PC-3 (cell line): ENCODE data around the gene FOXN4. TPM values are rescaled to one million over a fixed set of nuclear protein-coding genes. Genes with fewer than 3 reads are reported as not detected.

Experiments used
- ATAC-seq: fragments of 200-7000 bp; cut with Tn5 transposase; 2 replicates; pipeline ENCODE4 v1.9.1; 2020; ENCODE audit warnings: mild to moderate bottlenecking, moderate library complexity
- BruUV-seq: library from RNA; stranded (reverse); fragments of 400-500 nt; replicated peaks from 2 replicates; lab custom pipeline; 2021; lab: Mats Ljungman, UMichigan
- CTCF ChIA-PET: fragments of 300-600 bp; sonication (Branson Sonifier 250); formaldehyde crosslinking; loops from one replicate; lab custom pipeline; 2022; ENCODE audit warnings: antibody characterized with exemption; lab: Charles Lee
- POLR2A ChIA-PET: fragments of 300-600 bp; sonication (Branson Sonifier 250); formaldehyde crosslinking; loops from one replicate; lab custom pipeline; 2022; ENCODE audit warnings: antibody characterized with exemption; ENCODE audit not compliant: unreplicated experiment; lab: Charles Lee
- DNase-seq: peaks from one replicate; pipeline ENCODE4 v3.0.0-alpha.2; 2015
- H2AFZ ChIP-seq: fragments of 300-600 bp; sonication (generic); 2 replicates; pipeline ENCODE4 v1.6.0; 2016; ENCODE audit warnings: antibody characterized with exemption, low read length
- H3F3A ChIP-seq: fragments of 300-600 bp; sonication (generic); one replicate; pipeline ENCODE4 v1.6.0; 2017; ENCODE audit warnings: antibody characterized with exemption, low read length, control low read depth, mild to moderate bottlenecking; ENCODE audit not compliant: unreplicated experiment
- H3K27ac ChIP-seq: fragments of 300-600 bp; sonication (generic); 2 replicates; pipeline ENCODE4 v1.5.1; 2016; ENCODE audit warnings: mild to moderate bottlenecking, low read length
- H3K27me3 ChIP-seq: fragments of 300-600 bp; sonication (generic); 2 replicates; pipeline ENCODE4 v1.6.1; 2016; ENCODE audit warnings: low read length, mixed read lengths
- H3K36me3 ChIP-seq: fragments of 300-600 bp; sonication (generic); 2 replicates; pipeline ENCODE4 v1.6.1; 2016; ENCODE audit warnings: low read depth, mixed run types, low read length, mixed read lengths
- H3K4me1 ChIP-seq: fragments of 300-600 bp; sonication (generic); 2 replicates; pipeline ENCODE4 v1.5.1; 2016; ENCODE audit warnings: low read length; ENCODE audit not compliant: insufficient read depth
- H3K4me2 ChIP-seq: fragments of 300-600 bp; sonication (generic); 2 replicates; pipeline ENCODE4 v1.6.0; 2016; ENCODE audit warnings: low read length
- H3K4me3 ChIP-seq: fragments of 300-600 bp; sonication (generic); 2 replicates; pipeline ENCODE4 v1.5.1; 2016; ENCODE audit warnings: mild to moderate bottlenecking, low read length, mixed read lengths
- H3K79me2 ChIP-seq: fragments of 300-600 bp; sonication (generic); 2 replicates; pipeline ENCODE4 v1.6.1; 2017; ENCODE audit warnings: low read length, mixed read lengths
- H3K9ac ChIP-seq: fragments of 300-600 bp; sonication (generic); 2 replicates; pipeline ENCODE4 v1.6.0; 2016; ENCODE audit warnings: mild to moderate bottlenecking, low read length
- H3K9me2 ChIP-seq: fragments of 300-600 bp; sonication (generic); replicated peaks from 2 replicates; pipeline ENCODE4 v1.6.1; 2016; ENCODE audit warnings: mixed run types, low read length, mixed read lengths
- H3K9me3 ChIP-seq: fragments of 300-600 bp; sonication (generic); 2 replicates; pipeline ENCODE4 v1.6.1; 2016; ENCODE audit warnings: low read length, mixed read lengths
- H4K20me1 ChIP-seq: fragments of 300-600 bp; sonication (generic); 2 replicates; pipeline ENCODE4 v1.6.1; 2016; ENCODE audit warnings: low read length, mixed read lengths
- EZH2 ChIP-seq: fragments of 300-600 bp; sonication (generic); IDR thresholded peaks from one replicate; pipeline ENCODE4 v1.6.1; 2017; ENCODE audit warnings: antibody characterized with exemption, mild to moderate bottlenecking, low read length; ENCODE audit not compliant: unreplicated experiment
- EZH2phosphoT487 ChIP-seq: fragments of 300-600 bp; sonication (generic); IDR thresholded peaks from 2 replicates; pipeline ENCODE4 v1.6.1; 2018; ENCODE audit warnings: mild to moderate bottlenecking, antibody characterized with exemption, low read length, borderline replicate concordance
- intact Hi-C: fragments of 100-400 bp; cut with micrococcal nuclease; formaldehyde crosslinking; loops from 2 replicates; pipeline ENCODE4 v1.9.0; 2023
- total RNA-seq: library from RNA; depleted of rRNA; stranded (reverse); fragments of >200 nt; gene quantifications from 2 replicates; pipeline ENCODE4 v1.2.3, GENCODE V29; 2014
- TF ChIP-seq, protein P1 (sequence below): fragments of 300-600 bp; sonication (generic); conservative IDR thresholded peaks from 2 replicates; pipeline ENCODE4 v1.5.1; 2017; ENCODE audit warnings: antibody characterized with exemption, low read depth, mild to moderate bottlenecking, low read length

The FOXN4 gene
- total RNA-seq, 1 experiment from 2014 or later, result not detected

GRCh38 chr12:109347589-109347988 lies 38.5 kb upstream of the FOXN4 start, which contains the start of gene MYO1H:
Gene MYO1H, plus strand, starts transcription at chr12:109347900. Its CDS starts 61 bp downstream, at chr12:109347961.
- no peak within 1 kb of the TSS for H3K27ac ChIP-seq
- ATAC-seq (no peak), DNase-seq (no peak)
- H3K9ac ChIP-seq, result no peak within 1 kb of the TSS
- no peaks in the 10 kb centered on the region for H4K20me1 ChIP-seq
- H3K36me3 ChIP-seq, result no peaks in the 10 kb centered on the region
- TF ChIP-seq EZH2 (no peak), EZH2phosphoT487 (no peak)
- TF ChIP-seq, protein P1, sequence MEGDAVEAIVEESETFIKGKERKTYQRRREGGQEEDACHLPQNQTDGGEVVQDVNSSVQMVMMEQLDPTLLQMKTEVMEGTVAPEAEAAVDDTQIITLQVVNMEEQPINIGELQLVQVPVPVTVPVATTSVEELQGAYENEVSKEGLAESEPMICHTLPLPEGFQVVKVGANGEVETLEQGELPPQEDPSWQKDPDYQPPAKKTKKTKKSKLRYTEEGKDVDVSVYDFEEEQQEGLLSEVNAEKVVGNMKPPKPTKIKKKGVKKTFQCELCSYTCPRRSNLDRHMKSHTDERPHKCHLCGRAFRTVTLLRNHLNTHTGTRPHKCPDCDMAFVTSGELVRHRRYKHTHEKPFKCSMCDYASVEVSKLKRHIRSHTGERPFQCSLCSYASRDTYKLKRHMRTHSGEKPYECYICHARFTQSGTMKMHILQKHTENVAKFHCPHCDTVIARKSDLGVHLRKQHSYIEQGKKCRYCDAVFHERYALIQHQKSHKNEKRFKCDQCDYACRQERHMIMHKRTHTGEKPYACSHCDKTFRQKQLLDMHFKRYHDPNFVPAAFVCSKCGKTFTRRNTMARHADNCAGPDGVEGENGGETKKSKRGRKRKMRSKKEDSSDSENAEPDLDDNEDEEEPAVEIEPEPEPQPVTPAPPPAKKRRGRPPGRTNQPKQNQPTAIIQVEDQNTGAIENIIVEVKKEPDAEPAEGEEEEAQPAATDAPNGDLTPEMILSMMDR, result no peak
- POLR2A ChIA-PET, result no interaction called here
- no peaks in the 10 kb centered on the region for H3K4me1 ChIP-seq
- no peaks in the 10 kb centered on the region for H3K9me3 ChIP-seq
- CTCF ChIA-PET, result no interaction called here
- BruUV-seq, result no TSS peak
- intact Hi-C loops, result no loop called here
- H3K4me2 ChIP-seq, result no peak within 1 kb of the TSS
- no peaks in the 10 kb centered on the region for H3F3A ChIP-seq
- H2AFZ ChIP-seq, result no peak within 1 kb of the TSS
- H3K9me2 ChIP-seq, result no peaks in the 10 kb centered on the region
- H3K79me2 ChIP-seq, result no peaks in the 10 kb centered on the region
- no peak within 1 kb of the TSS for H3K4me3 ChIP-seq
- peaks cover 76% of the 10 kb centered on the region for H3K27me3 ChIP-seq

- Histone ChIP-seq H3K36me3 (no peaks in the 10 kb centered on the region), H3K9me2 (no peaks in the 10 kb centered on the region), H3K9ac (no peak overlapping the region), H3K79me2 (no peaks in the 10 kb centered on the region), H3K27me3 (peaks cover 69% of the 10 kb centered on the region), H3K4me2 (no peak overlapping the region), H3K9me3 (no peaks in the 10 kb centered on the region), H3K27ac (no peak overlapping the region), H3K4me3 (no peak overlapping the region), H3F3A (no peaks in the 10 kb centered on the region), H3K4me1 (no peaks in the 10 kb centered on the region), H4K20me1 (no peaks in the 10 kb centered on the region), H2AFZ (no peak overlapping the region)
- TF ChIP-seq, protein P1, result peak; percentile 49
- no peak for TF ChIP-seq EZH2phosphoT487
- ATAC-seq (no peak), DNase-seq (no peak)
- no TSS peak for BruUV-seq
- ChIA-PET POLR2A (no interaction called here), CTCF (no interaction called here)
- intact Hi-C loops, result no loop called here
Observed at GRCh38 chr12:109346920-109347319, 37.8 kb upstream of the FOXN4 start.

DNA sequence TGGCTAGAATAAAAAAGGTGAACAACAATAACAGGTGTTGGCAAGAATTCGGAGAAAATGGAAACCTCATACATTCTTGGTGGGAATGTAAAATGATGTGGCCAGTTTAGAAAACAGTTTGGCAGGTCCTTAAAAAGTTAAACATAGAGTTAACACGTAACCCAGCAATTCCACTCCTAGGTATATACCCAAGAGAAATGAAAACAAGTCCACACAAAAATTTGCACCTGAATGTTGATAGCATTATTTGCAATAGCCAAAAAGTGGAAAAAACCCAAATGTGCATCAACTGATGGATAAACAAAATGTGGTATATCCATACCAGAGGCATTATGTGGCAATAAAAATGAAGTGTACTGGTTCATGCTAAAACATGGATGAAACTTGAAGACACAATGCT lies 36.3 kb upstream of the FOXN4 start:
- no peak overlapping the region for H3K4me3 ChIP-seq
- no peaks in the 10 kb centered on the region for H3K79me2 ChIP-seq
- H3K4me2 ChIP-seq, result no peak overlapping the region
- H3K9me3 ChIP-seq, result no peaks in the 10 kb centered on the region
- H3K9ac ChIP-seq, result no peak overlapping the region
- H3K4me1 ChIP-seq, result no peaks in the 10 kb centered on the region
- ATAC-seq (no peak), DNase-seq (no peak)
- H3K9me2 ChIP-seq, result no peaks in the 10 kb centered on the region
- no peak overlapping the region for H2AFZ ChIP-seq
- no peaks in the 10 kb centered on the region for H4K20me1 ChIP-seq
- H3K27ac ChIP-seq, result no peak overlapping the region
- CTCF ChIA-PET, result no interaction called here
- H3K27me3 ChIP-seq, result peaks cover 67% of the 10 kb centered on the region
- intact Hi-C loops, result no loop called here
- BruUV-seq, result no TSS peak
- POLR2A ChIA-PET, result no interaction called here
- H3F3A ChIP-seq, result no peaks in the 10 kb centered on the region
- TF ChIP-seq EZH2, result no peak
- no peak for TF ChIP-seq EZH2phosphoT487
- TF ChIP-seq, protein P1, result no peak
- H3K36me3 ChIP-seq, result no peaks in the 10 kb centered on the region
